Activated T-helper 1 cell treated with anti-CD3 and anti-CD28 coated beads, Interleukin-12 subunit alpha, Interleukin-12 subunit beta, Interleukin-2, Interleukin-4 antibody, amounts not matched to agents 30 ng/mL and 10 ng/mL and 1 ng/mL, durations not matched to agents 14 hours and 24 hours and 36 hours (primary cell): ENCODE results near the gene CREBL2. TPM values are rescaled to one million over a fixed set of nuclear protein-coding genes. Genes with fewer than 3 reads are reported as not detected.

Source experiments
- DNase-seq: peaks from one replicate; pipeline ENCODE4 v3.0.0; 2021; ENCODE audit warnings: low spot score
- H3K27ac Mint-ChIP-seq: one replicate; pipeline ENCODE4 v1.8.0; 2021; ENCODE audit warnings: mild to moderate bottlenecking, mixed read lengths
- H3K27me3 Mint-ChIP-seq: one replicate; pipeline ENCODE4 v1.8.0; 2022; ENCODE audit warnings: mild to moderate bottlenecking, moderate library complexity, mixed read lengths; ENCODE audit not compliant: insufficient read depth
- H3K36me3 Mint-ChIP-seq: one replicate; pipeline ENCODE4 v1.8.0; 2021; ENCODE audit warnings: low read depth, mixed read lengths
- H3K4me1 Mint-ChIP-seq: one replicate; pipeline ENCODE4 v1.8.0; 2021; ENCODE audit warnings: low read depth, mixed read lengths
- H3K4me3 Mint-ChIP-seq: one replicate; pipeline ENCODE4 v1.8.0; 2021; ENCODE audit warnings: mild to moderate bottlenecking, moderate library complexity, mixed read lengths
- H3K9me3 Mint-ChIP-seq: one replicate; pipeline ENCODE4 v1.8.0; 2021; ENCODE audit warnings: mixed read lengths
- intact Hi-C: fragments of 100-400 bp; cut with micrococcal nuclease; formaldehyde crosslinking; loops from one replicate; pipeline ENCODE4 v1.15.1; 2024
- total RNA-seq: library from RNA; stranded (reverse); gene quantifications from 2 replicates; pipeline ENCODE4 v1.2.3, GENCODE V29; 2022

The CREBL2 gene
- total RNA-seq, 1 donor from 2014 or later = 16.7 TPM

DNA sequence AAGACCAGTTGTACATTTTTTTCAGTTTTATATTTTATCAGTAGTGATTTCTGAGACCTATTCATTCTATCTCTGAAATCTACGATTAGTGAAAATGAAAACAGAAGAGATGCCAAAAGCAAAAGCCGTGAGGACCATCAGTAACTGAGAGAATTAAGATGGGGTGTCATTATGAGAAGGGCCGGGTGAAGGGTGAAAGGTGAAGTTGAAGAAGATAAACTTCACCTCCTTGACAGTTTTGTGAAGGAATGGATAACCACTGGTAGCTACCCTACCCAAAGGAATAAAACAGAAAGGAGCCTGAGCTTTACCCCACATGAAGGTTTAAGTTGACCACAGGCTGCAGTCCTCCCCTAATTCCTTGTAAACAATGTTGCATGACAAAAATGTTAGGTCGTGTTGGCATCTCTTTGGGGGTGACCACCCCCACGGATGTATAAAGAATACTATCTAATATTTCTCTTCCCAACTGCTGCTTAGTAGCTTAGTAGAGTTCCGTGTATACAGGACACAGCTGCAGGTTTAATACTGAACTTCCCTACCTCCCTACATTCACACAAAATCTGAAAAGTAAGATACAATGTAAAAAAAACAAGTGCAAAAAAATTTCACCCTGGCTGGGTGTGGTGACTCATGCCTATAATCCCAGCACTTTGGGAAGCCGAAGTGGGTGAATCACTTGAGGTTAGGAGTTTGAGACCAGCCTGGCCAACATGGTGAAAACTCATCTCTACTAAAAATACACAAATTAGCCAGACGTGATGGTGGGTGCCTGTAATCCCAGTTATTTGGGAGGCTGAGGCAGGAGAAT is 60.4 kb downstream of the CREBL2 start:
- no peak for DNase-seq
- Mint-ChIP-seq H3K4me3 (no peak overlapping the region), H3K4me1 (peaks cover 26% of the 10 kb centered on the region), H3K27me3 (no peaks in the 10 kb centered on the region), H3K9me3 (no peaks in the 10 kb centered on the region), H3K27ac (peak overlapping the region; percentile 7), H3K36me3 (peaks cover 6% of the 10 kb centered on the region)
- intact Hi-C loops = no loop called here

DNA sequence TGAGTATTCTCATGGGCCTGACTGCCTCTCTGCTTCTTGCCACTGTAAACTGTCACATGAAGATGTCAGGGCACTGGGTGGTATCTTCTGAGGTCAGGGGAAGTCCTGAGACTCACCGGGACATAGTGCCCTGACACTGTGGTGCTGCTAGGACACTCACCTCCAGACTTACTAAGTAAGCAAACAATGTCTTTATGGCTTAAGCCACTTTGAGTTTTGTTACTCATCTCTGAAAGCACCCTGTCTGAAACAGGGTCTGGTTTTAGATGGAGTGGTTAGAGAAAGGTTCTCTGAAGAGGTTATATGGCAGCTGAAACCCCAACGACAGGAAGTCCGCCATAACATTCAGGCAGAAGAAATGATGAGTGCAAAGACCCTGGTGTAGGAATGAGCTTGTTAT is 61.6 kb downstream of the CREBL2 start:
- Mint-ChIP-seq H3K9me3 (no peaks in the 10 kb centered on the region), H3K4me1 (peaks cover 26% of the 10 kb centered on the region), H3K27me3 (no peaks in the 10 kb centered on the region), H3K36me3 (peaks cover 6% of the 10 kb centered on the region), H3K27ac (peak overlapping the region; percentile 36), H3K4me3 (no peak overlapping the region)
- intact Hi-C loops = no loop called here
- no peak for DNase-seq

DNA sequence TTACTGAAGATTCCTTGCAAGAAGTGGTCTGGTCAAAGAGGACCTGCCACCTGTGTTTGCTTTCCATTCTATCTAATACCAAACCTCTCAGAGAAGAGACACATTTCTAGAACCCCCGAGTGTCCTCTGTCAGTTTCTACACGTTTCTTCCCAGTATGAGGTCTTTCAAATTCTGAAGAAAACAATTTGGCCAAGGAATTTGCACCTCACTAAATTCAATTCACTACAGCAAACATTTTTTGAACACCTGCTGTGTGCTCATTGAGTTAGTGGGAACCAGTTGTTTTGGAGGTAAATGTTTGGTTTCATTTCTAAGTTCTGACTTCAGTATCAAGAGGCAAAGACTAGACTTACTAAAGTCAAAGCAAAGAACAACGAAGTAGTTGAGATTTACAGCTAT is 64.9 kb downstream of the CREBL2 start:
- no peaks in the 10 kb centered on the region for H3K9me3 Mint-ChIP-seq
- no peaks in the 10 kb centered on the region for H3K27me3 Mint-ChIP-seq
- no peak overlapping the region for H3K27ac Mint-ChIP-seq
- peaks cover 21% of the 10 kb centered on the region for H3K4me1 Mint-ChIP-seq
- peaks cover 6% of the 10 kb centered on the region for H3K36me3 Mint-ChIP-seq
- H3K4me3 Mint-ChIP-seq = no peak overlapping the region
- DNase-seq = no peak
- intact Hi-C loops = no loop called here

DNA sequence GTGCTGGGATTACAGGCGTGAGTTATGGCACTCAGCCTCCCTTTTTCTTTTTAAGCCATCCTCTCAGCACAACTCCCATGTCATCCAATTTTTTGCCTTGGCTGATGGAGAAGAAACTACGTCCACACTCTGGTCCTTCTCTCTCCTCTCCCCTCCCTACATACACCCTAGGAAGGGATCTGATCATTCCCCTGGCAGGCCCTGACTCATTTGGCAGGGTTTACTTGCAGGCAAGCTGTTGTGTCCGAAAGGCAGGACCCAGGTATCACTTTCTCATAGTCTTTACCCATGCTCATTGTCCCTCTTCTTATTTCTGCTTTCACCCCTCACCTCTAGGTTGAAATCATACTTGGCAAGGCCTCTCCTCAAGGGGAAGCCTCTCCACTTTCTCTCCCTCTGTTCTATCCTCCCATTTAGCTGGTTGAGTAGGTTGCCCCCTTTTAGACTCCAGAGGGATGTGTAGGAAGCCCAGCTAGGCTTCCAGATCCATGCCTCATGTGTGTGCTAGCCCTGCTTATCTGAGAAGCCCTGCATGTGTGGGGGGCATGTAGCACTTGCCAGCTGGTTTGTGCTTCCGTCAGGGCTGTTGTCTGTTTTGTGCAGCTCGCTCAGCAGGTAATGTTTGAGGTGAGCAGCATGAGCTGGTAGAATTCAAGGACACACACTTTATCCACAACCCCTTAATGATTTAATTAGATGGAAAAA is 69.5 kb downstream of the CREBL2 start:
- no peak overlapping the region for H3K4me3 Mint-ChIP-seq
- H3K27me3 Mint-ChIP-seq = no peaks in the 10 kb centered on the region
- intact Hi-C loops = no loop called here
- DNase-seq = no peak
- peaks cover 4% of the 10 kb centered on the region for H3K36me3 Mint-ChIP-seq
- H3K9me3 Mint-ChIP-seq = no peaks in the 10 kb centered on the region
- H3K27ac Mint-ChIP-seq = no peak overlapping the region
- H3K4me1 Mint-ChIP-seq = peaks cover 6% of the 10 kb centered on the region

DNA sequence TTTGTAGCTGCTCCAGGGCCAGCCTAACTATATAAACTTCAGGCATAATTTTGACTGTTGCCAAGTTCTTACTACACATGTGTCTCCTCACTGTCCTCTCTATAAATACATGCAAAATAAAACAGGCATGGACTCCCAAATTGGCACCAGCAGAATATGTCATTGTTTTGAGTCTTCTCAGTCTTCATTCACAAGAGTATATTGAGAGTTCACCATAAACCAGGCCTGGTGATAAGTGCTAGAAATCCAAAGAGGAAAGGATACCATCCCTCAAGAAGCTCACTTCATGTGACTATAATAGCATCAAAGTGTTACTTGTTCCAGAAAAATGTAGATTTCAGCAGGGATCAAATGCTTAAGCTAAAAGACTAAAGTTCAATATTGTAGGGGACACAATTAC is 70.6 kb downstream of the CREBL2 start:
- Mint-ChIP-seq H3K36me3 (peaks cover 4% of the 10 kb centered on the region), H3K27ac (no peak overlapping the region), H3K9me3 (no peaks in the 10 kb centered on the region)

DNA sequence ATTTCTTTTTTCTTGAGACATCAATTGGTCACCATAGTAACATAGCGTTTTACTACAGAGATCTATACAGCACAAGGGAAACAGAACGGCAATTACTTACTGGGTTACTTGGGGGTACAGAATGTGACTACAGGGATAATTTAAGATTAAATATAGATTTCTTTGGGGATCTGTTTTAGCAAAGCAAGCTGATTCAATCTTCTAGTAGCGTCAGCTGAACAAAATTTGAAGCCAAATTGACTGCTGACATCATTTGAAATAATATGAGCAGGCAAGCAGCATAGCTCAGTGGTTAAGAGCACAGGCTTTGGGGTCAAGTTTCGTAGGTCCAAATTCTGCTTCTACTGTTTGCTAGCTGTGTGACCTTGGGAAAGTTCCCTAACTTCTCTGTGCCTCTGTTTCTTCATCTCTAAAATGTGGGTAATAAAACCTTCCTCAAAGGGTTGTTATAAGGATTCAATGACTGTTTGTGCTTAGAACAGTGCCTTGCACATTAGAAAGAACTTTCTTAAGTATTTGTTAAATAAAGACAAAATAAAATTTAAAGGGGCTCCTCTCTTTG is 71.5 kb downstream of the CREBL2 start:
- DNase-seq = no peak
- intact Hi-C loops = no loop called here
- Mint-ChIP-seq H3K9me3 (no peaks in the 10 kb centered on the region), H3K36me3 (peaks cover 11% of the 10 kb centered on the region), H3K27ac (no peak overlapping the region), H3K4me3 (no peak overlapping the region), H3K27me3 (no peaks in the 10 kb centered on the region), H3K4me1 (no peaks in the 10 kb centered on the region)

More for the DNA sequence above, 70.6 kb downstream of the CREBL2 start:
- no peak for DNase-seq
- Mint-ChIP-seq H3K4me3 (no peak overlapping the region), H3K4me1 (no peaks in the 10 kb centered on the region), H3K27me3 (no peaks in the 10 kb centered on the region)
- intact Hi-C loops = no loop called here

DNA sequence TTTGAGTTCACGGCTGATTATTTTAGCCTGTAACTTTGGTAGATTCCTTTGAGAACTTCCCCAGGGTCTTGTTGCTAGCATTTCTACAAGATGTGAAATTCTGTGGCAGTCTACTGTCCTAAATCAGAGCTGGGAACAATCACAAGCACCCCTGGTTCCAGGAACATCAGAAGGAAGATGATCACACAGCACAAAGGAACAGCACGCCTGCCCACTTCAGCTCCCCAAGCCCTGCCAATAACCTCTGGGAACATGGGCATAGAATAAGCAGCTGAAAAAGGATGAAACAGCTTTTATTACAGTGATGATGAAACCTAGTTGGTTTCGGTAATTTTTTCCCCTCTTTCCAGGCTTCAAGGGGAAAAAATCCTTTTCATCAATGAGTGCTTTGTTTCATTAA is 72.0 kb downstream of the CREBL2 start:
- intact Hi-C loops = no loop called here
- H3K4me3 Mint-ChIP-seq = no peak overlapping the region
- DNase-seq = no peak
- no peaks in the 10 kb centered on the region for H3K4me1 Mint-ChIP-seq
- no peak overlapping the region for H3K27ac Mint-ChIP-seq
- H3K9me3 Mint-ChIP-seq = no peaks in the 10 kb centered on the region
- H3K36me3 Mint-ChIP-seq = peaks cover 11% of the 10 kb centered on the region
- H3K27me3 Mint-ChIP-seq = no peaks in the 10 kb centered on the region

DNA sequence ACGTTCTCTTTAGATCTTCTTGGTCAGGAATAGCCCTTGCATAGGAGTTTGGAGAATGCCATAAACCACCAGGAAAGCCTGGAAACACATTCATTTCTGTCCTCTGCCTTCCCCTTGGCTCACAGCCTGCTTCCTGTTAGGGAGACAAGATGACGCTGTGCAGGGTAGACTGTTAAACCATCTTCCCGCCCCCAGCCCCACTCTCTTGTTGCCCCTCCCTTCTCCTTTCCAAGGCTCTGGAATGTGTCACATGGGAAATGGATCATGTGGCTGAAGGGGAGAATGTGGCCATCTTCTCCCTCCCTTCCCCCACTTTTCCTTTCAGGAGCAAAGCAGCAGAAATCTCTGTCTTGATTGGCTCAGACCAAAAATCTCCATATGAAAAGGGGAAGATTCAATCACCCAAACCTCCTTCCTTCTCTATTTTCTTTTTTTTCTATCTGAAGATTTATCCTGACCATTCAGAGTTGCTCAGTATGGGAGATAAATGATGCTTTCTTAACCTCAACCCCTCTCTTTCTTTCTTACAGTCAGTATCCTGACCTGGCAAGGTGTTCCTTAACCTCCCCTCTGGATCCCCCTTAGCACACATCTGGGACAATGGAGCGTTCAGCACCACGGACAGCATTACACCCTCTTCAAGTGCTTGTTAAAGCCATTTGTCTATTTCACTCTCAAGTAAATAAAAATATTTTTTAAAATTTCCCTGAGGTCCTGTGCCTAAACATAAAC is 72.9 kb downstream of the CREBL2 start:
- H3K27ac Mint-ChIP-seq = no peak overlapping the region
- no peaks in the 10 kb centered on the region for H3K27me3 Mint-ChIP-seq
- peaks cover under 1% of the 10 kb centered on the region for H3K4me1 Mint-ChIP-seq
- DNase-seq = no peak
- no peak overlapping the region for H3K4me3 Mint-ChIP-seq
- intact Hi-C loops = no loop called here
- peaks cover 11% of the 10 kb centered on the region for H3K36me3 Mint-ChIP-seq
- no peaks in the 10 kb centered on the region for H3K9me3 Mint-ChIP-seq

DNA sequence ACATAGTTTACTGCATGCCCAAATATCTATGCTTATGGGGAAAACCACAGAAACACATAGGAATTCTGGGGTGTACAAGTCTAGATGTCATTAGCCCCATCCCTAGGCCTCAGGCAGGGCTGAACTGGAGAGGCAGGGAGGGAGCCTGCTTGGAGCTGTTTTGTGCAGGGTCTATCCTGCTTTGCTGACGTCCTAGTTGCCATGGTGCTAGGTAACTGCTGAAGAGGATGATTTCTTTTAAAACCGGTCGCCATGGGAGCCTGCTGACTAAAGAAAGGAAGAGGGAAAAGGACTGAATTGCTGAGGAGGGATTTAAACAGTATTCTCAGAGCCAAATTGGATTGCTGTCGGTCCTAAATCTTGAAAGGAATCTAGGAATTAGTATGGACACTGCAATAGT is 73.6 kb downstream of the CREBL2 start:
- H3K9me3 Mint-ChIP-seq = no peaks in the 10 kb centered on the region
- DNase-seq = no peak
- no peaks in the 10 kb centered on the region for H3K27me3 Mint-ChIP-seq
- peaks cover 8% of the 10 kb centered on the region for H3K4me1 Mint-ChIP-seq
- peaks cover 11% of the 10 kb centered on the region for H3K36me3 Mint-ChIP-seq
- H3K27ac Mint-ChIP-seq = no peak overlapping the region
- intact Hi-C loops = no loop called here
- H3K4me3 Mint-ChIP-seq = no peak overlapping the region

DNA sequence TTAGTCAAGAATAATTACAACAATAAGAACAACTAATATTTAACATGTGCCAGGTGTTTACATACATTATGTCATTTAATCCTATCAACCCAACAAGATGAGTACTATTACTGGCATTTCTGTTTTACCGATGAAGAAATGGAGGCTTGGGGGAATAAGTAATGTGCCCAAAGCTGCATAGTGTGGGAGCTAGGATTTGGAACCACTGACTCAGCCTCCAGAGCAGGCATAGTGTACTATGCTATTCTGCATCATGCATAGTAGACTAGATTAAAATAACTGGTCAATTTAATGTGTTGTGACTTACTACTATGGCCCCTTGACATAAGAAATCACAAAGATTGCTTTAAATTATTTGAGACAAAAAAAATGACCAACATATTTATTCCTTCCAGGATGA is 74.8 kb downstream of the CREBL2 start:
- Mint-ChIP-seq H3K9me3 (no peaks in the 10 kb centered on the region), H3K36me3 (peaks cover 13% of the 10 kb centered on the region), H3K4me3 (no peak overlapping the region), H3K27me3 (no peaks in the 10 kb centered on the region), H3K4me1 (peaks cover 17% of the 10 kb centered on the region), H3K27ac (no peak overlapping the region)
- DNase-seq = no peak
- intact Hi-C loops = no loop called here

DNA sequence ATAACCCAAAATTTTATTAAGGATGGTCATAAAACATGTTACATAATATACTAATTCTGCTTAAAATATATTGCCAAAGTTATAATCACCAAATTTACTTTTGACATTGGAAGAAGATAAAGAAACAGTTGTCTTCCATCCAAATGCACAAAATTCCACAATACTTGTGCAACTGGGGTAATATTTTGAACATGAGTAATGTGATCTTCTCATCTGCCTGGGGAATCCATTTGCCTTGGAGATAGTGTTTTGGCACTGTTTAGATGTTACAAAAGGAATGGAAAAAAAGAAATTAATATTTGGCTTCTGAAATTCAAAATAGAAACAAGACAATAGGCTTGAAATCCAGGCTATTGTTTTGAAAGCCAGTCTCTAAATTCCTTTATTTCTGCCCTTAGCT is 75.2 kb downstream of the CREBL2 start:
- no peaks in the 10 kb centered on the region for H3K9me3 Mint-ChIP-seq
- H3K27me3 Mint-ChIP-seq = no peaks in the 10 kb centered on the region
- intact Hi-C loops = no loop called here

DNA sequence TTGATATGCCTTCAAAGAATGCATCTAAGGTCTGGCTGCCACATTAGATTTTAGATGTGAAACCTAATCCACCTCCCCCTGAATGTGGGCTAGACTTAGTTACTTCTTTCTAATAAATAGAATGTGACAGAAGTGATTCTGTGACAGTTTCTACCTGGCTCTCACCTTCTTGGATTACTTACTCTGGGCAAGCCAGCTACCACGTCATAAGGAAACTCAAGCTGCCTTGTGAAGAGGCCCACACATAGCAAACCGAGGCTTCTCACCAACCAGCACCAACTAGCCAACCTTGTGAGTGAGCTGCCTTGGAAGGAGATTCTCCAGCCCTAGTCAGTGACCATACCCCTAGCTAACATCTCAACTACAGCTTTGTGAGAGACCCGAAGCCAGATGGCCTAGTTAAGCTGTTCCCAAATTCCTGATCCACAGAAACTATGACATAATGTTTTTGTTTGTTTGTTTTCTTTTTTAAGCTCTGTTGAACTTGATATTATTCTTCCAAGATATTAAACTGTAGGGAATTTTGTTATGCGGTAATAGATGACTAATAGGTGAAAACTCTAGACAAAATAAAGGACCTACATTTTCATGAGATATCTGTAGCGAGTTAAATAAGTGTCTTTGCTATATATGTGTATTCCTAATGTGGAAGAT is 78.1 kb downstream of the CREBL2 start:
- no peak for DNase-seq
- Mint-ChIP-seq H3K36me3 (peaks cover 11% of the 10 kb centered on the region), H3K27me3 (no peaks in the 10 kb centered on the region), H3K4me3 (no peak overlapping the region), H3K27ac (peak overlapping the region; percentile 31), H3K4me1 (peaks cover 33% of the 10 kb centered on the region), H3K9me3 (no peaks in the 10 kb centered on the region)
- intact Hi-C loops = no loop called here

More for the DNA sequence above, 75.2 kb downstream of the CREBL2 start:
- Mint-ChIP-seq H3K36me3 (peaks cover 14% of the 10 kb centered on the region), H3K4me1 (peaks cover 21% of the 10 kb centered on the region), H3K4me3 (no peak overlapping the region), H3K27ac (no peak overlapping the region)
- DNase-seq = no peak
